ENCODE measurements around the gene DNAJA3. TPM values are rescaled to one million over a fixed set of nuclear protein-coding genes. Genes with fewer than 3 reads are reported as not detected.

DNAJA3 gene
- total RNA-seq, 1 donor from 2014 or later: 34.6 TPM

GRCh38 chr16:4382795-4383357, 42.8 kb upstream of the DNAJA3 start:
- Histone ChIP-seq H3K27me3 (ENCODE audit: low read depth) (no peaks in the 10 kb centered on the region), H3K27ac (no peak overlapping the region), H3K36me3 (peaks cover 78% of the 10 kb centered on the region), H3K4me1 (peaks cover 39% of the 10 kb centered on the region), H3K9me3 (no peaks in the 10 kb centered on the region), H3K4me3 (no peak overlapping the region)
- DNase-seq (no peak), ATAC-seq (no peak)
- TF ChIP-seq CTCF (IDR thresholded peaks at IDR 0.05): no peak
- intact Hi-C loops (cut with DNase I): no loop called here

GRCh38 chr16:4383591-4384444, 41.9 kb upstream of the DNAJA3 start:
- DNase-seq (no peak), ATAC-seq (no peak)
- Histone ChIP-seq H3K4me3 (no peak overlapping the region), H3K36me3 (peaks cover 83% of the 10 kb centered on the region), H3K9me3 (no peaks in the 10 kb centered on the region), H3K27ac (peak overlapping the region; percentile 21), H3K27me3 (ENCODE audit: low read depth) (no peaks in the 10 kb centered on the region), H3K4me1 (peaks cover 35% of the 10 kb centered on the region)
- intact Hi-C loops (cut with DNase I): no loop called here
- TF ChIP-seq CTCF (IDR thresholded peaks at IDR 0.05): no peak

GRCh38 chr16:4384509-4384942, 41.1 kb upstream of the DNAJA3 start:
- intact Hi-C loops (cut with DNase I): no loop called here

GRCh38 chr16:4385066-4385788, 40.4 kb upstream of the DNAJA3 start:
- no peak overlapping the region for H3K4me3 ChIP-seq
- H3K4me1 ChIP-seq: peaks cover 31% of the 10 kb centered on the region
- H3K9me3 ChIP-seq: no peaks in the 10 kb centered on the region
- H3K27ac ChIP-seq: no peak overlapping the region
- H3K27me3 ChIP-seq (ENCODE audit: low read depth): no peaks in the 10 kb centered on the region
- no peak for TF ChIP-seq CTCF (IDR thresholded peaks at IDR 0.05)
- intact Hi-C loops (cut with DNase I): no loop called here
- peaks cover 95% of the 10 kb centered on the region for H3K36me3 ChIP-seq
- no peak for ATAC-seq
- no peak for DNase-seq

More at GRCh38 chr16:4384509-4384942, 41.1 kb upstream of the DNAJA3 start:
- ATAC-seq (no peak), DNase-seq (no peak)
- no peak for TF ChIP-seq CTCF (IDR thresholded peaks at IDR 0.05)
- Histone ChIP-seq H3K27me3 (ENCODE audit: low read depth) (no peaks in the 10 kb centered on the region), H3K27ac (peak overlapping the region; percentile 21), H3K36me3 (peaks cover 88% of the 10 kb centered on the region), H3K4me1 (peaks cover 35% of the 10 kb centered on the region), H3K9me3 (no peaks in the 10 kb centered on the region), H3K4me3 (no peak overlapping the region)

- H3K9me3 ChIP-seq: no peaks in the 10 kb centered on the region
- peaks cover 30% of the 10 kb centered on the region for H3K4me1 ChIP-seq
- peak overlapping the region; percentile 53 for H3K27ac ChIP-seq
- ATAC-seq: no peak
- no peak for TF ChIP-seq CTCF (IDR thresholded peaks at IDR 0.05)
- DNase-seq: no peak
- no peak overlapping the region for H3K4me3 ChIP-seq
- no peaks in the 10 kb centered on the region for H3K27me3 ChIP-seq (ENCODE audit: low read depth)
- peaks cover 95% of the 10 kb centered on the region for H3K36me3 ChIP-seq
- intact Hi-C loops (cut with DNase I): no loop called here
Observed at GRCh38 chr16:4385789-4386450, 39.7 kb upstream of the DNAJA3 start.
